Muscle layer of colon (tissue), 2 donors: ENCODE results near the gene AP3S1.
A peak's percentile ranks its signal among the peaks of the same experiment; 100 is the strongest.

Experiments used
- H3K27ac ChIP-seq: one replicate; pipeline ENCODE4 v1.7.0; 2013; ENCODE audit warnings: low read depth, mild to moderate bottlenecking, low read length, moderate library complexity
- H3K27me3 ChIP-seq, 2 donors: one replicate each; pipeline ENCODE4 v1.7.0; 2013; ENCODE audit warnings: low read length in 2 of 2, mild to moderate bottlenecking in 2 of 2; ENCODE audit not compliant: insufficient read depth in 2 of 2, control insufficient read depth in 1 of 2
- H3K36me3 ChIP-seq: one replicate; pipeline ENCODE4 v1.7.0; 2013; ENCODE audit warnings: mild to moderate bottlenecking, low read length; ENCODE audit not compliant: insufficient read depth
- H3K4me1 ChIP-seq: one replicate; pipeline ENCODE4 v1.7.0; 2013; ENCODE audit warnings: mild to moderate bottlenecking, low read length; ENCODE audit not compliant: insufficient read depth
- H3K4me3 ChIP-seq, 2 donors: one replicate each; pipeline ENCODE4 v1.7.0; 2013; ENCODE audit warnings: low read length in 2 of 2, low read depth in 1 of 2, mild to moderate bottlenecking in 1 of 2, moderate library complexity in 1 of 2
- H3K9ac ChIP-seq: one replicate; pipeline ENCODE4 v1.7.0; 2013; ENCODE audit warnings: low read length
- H3K9me3 ChIP-seq: one replicate; pipeline ENCODE4 v1.7.0; 2013; ENCODE audit warnings: mild to moderate bottlenecking, low read length
- donor health status: abdominal sarcoma.
- donor health status: Adenocarcinoma of cecum.

The AP3S1 gene

DNA sequence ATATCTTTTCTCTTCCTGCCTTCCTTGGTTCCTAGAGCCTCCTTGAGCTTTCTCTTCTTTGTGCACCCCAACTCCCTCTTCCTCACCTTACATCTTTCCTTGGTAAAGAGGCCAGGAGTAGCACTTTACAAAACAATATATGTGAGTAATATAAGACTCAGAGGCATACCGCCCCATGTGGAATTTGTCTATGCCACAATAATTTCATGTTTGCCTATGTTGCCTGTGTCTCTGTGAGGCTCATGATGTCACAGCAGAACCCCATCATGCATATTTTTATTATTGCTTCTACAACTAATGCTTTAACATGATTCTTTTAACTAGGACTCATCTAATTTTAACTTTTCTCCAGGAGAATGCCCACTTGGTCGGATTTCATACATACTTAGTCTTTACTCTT is 105.5 kb downstream of the AP3S1 start:
- no peak overlapping the region for H3K4me3 ChIP-seq
- no peak overlapping the region for H3K9ac ChIP-seq
- H3K4me1 ChIP-seq, result no peaks in the 10 kb centered on the region
- no peaks in the 10 kb centered on the region for H3K9me3 ChIP-seq
- no peaks in the 10 kb centered on the region for H3K27me3 ChIP-seq
- H3K36me3 ChIP-seq, result no peaks in the 10 kb centered on the region
- H3K27ac ChIP-seq, result no peak overlapping the region

DNA sequence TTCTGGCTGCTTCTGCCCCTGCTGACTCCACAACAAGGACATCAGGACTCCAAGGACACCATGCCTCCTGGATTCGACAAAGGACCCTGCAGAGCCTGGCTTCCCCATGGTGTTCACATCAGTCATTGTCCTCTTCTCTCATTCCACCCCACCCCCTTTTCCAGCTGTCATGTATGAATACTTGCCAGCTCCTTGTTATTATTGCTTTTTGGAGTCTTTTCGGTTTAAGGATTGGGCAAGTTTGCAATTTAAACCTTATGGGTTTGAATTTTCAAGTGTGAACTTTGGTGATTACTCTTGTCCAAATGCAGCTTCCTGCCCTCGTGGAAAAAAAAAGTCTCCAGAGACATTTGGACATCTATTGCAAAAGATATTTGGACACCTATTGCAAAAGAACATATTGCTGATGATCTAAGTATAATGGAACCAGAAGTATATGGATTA is 106.4 kb downstream of the AP3S1 start:
- Histone ChIP-seq H3K9ac (no peak overlapping the region), H3K9me3 (no peaks in the 10 kb centered on the region), H3K27me3 (no peaks in the 10 kb centered on the region), H3K27ac (no peak overlapping the region), H3K4me3 (no peak overlapping the region), H3K4me1 (no peaks in the 10 kb centered on the region), H3K36me3 (no peaks in the 10 kb centered on the region)

DNA sequence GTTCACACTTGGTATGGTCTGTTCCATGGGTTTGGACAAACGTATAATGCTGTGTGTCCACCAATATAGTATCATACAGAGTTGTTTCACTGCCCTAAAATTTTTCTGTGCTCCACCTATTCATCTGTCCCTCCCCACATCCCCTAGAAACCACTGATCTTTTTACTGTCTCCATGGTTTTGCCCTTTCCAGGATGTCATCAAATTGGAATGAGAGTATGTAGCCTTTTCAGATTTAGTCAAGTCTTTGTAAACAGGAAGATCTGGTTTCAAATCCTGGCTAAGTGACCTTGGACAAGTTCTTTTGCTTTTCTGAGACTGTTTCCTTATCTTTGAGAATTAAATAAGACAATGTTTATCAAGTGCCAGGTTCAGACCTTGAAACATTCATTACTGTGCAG is 107.4 kb downstream of the AP3S1 start:
- no peaks in the 10 kb centered on the region for H3K27me3 ChIP-seq
- H3K4me1 ChIP-seq, result no peaks in the 10 kb centered on the region
- no peak overlapping the region for H3K9ac ChIP-seq
- H3K36me3 ChIP-seq, result no peaks in the 10 kb centered on the region
- no peak overlapping the region for H3K4me3 ChIP-seq
- H3K9me3 ChIP-seq, result no peaks in the 10 kb centered on the region
- no peak overlapping the region for H3K27ac ChIP-seq

DNA sequence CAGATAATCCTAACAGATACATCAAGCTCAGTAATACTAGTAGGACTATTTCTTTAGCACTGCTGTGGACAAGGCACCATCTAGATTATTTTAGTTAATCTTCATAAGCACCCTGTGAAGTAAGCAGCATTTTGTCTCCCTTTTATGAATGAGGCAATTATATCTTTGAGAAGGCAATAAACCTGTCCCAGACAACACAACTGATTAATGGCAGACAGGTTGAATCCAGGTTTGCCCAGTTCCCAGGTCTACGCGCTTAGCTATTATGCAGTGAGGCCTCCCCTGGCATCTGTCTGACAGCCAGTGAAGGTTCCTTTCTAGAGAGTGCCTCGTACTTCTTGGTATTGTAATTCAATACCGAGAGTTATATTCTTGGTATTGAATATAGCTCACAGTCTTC is 110.9 kb downstream of the AP3S1 start:
- Histone ChIP-seq H3K4me3 (no peak overlapping the region), H3K4me1 (no peaks in the 10 kb centered on the region), H3K36me3 (no peaks in the 10 kb centered on the region), H3K27me3 (peaks cover 0 to under 1% of the 10 kb centered on the region in 2 donors), H3K9ac (no peak overlapping the region), H3K9me3 (no peaks in the 10 kb centered on the region), H3K27ac (no peak overlapping the region)

DNA sequence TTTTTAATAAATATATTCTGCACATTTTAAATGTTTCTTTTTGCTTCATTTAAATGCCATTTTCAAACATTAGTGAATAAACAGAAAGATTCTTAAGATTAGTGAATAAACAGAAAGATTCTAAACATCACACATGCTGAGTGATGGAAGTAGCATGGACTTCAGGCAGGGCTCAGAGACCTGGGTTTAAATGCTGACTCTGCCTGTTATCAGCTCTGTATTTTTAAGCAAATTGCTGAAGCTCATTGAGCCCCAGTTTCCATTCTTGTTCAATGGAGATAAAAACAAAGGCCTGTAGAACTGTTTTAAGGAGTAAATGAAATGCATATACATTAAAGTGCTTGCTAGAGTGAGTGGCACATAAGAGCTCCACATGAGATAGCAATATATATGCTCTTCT is 112.4 kb downstream of the AP3S1 start:
- Histone ChIP-seq H3K27ac (no peak overlapping the region), H3K4me1 (no peaks in the 10 kb centered on the region), H3K4me3 (no peak overlapping the region), H3K36me3 (no peaks in the 10 kb centered on the region), H3K27me3 (peaks cover 0 to 7% of the 10 kb centered on the region in 2 donors), H3K9ac (no peak overlapping the region), H3K9me3 (no peaks in the 10 kb centered on the region)

DNA sequence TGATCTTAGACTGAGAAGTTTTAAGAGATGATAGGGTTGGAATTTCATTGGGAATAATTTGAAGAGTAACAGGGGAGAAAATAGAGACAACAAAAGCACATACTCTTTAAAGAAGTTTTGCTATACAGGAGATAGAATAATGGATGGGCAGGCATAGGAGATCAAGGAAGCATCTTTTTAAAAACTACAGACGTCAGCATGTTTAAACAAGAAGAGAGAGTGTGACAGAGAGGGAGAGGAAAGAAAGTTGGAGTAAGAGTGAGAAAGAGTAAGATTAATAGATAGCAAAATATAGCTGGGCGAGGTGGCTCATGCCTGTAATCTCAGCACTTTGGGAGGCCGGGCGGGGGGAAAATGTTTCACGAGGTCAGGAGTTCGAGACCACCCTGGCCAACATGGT is 115.2 kb downstream of the AP3S1 start:
- Histone ChIP-seq H3K9me3 (no peaks in the 10 kb centered on the region), H3K4me3 (no peak overlapping the region), H3K9ac (no peak overlapping the region), H3K27ac (no peak overlapping the region), H3K36me3 (no peaks in the 10 kb centered on the region), H3K27me3 (peaks cover 19 to 21% of the 10 kb centered on the region in 2 donors), H3K4me1 (peaks cover 7% of the 10 kb centered on the region)

DNA sequence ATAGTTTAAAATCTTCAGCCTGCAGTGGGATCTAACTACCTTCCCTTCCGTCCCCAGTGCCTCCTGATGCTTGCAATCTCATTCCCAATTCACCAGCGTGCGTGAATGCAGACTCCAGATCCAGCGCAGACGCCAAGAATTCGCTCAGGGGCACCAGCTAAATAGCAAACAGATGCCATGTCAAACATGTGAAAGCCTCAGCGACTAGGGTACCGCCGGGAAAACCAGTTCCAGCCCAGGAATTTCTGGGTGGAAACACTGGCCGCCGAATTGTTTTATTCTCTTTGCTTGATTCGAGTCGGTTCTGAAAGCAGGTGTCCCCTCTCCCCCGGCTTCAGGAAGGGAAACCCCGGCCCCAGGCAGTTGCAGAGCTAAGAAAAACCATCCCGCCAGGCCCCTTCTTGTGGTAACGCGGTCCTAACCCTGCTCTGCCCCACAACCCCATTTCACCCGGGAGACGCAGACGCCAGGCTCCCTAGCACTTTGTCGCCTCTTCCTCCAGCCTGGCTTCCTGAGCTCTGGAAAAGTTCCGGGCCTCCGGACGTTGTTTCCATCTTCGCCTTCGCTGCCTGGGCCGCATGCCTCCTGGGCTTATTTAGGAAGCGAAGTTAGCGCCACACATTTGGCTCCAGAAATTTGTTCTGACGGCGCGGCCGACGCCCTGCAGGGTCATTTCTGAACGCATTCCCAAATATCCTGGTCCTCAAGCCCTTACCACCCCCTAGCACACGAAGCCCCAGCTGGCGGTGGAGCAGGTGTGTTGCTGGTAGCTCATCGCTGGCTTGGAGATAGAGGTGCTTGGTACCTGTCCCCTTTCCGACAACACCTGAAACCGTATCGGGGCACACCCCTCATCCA is 119.9 kb downstream of the AP3S1 start:
- Histone ChIP-seq H3K4me1 (peaks cover 12% of the 10 kb centered on the region), H3K27ac (no peak overlapping the region), H3K36me3 (no peaks in the 10 kb centered on the region), H3K27me3 (peaks cover 27 to 39% of the 10 kb centered on the region in 2 donors), H3K9ac (no peak overlapping the region), H3K9me3 (no peaks in the 10 kb centered on the region), H3K4me3 (peak overlapping the region in 1 of 2 donors; percentile 41)

DNA sequence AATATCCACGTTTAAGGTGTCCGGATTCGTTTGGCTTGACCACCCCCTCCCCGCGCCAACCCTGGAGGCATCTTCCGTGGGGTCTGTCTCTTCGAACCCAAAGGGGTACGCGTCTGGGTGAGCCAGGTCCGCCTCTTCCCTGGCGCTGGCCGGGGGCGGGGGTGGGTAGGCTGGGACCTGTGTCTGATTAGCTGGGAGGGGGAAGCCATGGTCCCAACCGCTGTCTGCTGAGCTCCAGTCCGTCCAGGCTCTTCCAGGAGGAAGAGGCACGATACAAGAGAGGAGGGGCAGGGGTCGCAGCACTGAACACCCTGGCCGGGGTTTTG is 120.5 kb downstream of the AP3S1 start, which contains the start of gene LVRN:
Gene LVRN (plus strand): TSS at position 237 of the 326 bp plus-strand sequence. CDS start 143 bp downstream, outside the sequence.
- Histone ChIP-seq H3K36me3 (no peaks in the 10 kb centered on the region), H3K4me1 (peaks cover 12% of the 10 kb centered on the region), H3K9me3 (no peaks in the 10 kb centered on the region), H3K27ac (no peak within 1 kb of the TSS), H3K9ac (no peak within 1 kb of the TSS), H3K4me3 (peak within 1 kb of the TSS; percentile 26 to 49), H3K27me3 (peaks cover 27 to 39% of the 10 kb centered on the region in 2 donors)

DNA sequence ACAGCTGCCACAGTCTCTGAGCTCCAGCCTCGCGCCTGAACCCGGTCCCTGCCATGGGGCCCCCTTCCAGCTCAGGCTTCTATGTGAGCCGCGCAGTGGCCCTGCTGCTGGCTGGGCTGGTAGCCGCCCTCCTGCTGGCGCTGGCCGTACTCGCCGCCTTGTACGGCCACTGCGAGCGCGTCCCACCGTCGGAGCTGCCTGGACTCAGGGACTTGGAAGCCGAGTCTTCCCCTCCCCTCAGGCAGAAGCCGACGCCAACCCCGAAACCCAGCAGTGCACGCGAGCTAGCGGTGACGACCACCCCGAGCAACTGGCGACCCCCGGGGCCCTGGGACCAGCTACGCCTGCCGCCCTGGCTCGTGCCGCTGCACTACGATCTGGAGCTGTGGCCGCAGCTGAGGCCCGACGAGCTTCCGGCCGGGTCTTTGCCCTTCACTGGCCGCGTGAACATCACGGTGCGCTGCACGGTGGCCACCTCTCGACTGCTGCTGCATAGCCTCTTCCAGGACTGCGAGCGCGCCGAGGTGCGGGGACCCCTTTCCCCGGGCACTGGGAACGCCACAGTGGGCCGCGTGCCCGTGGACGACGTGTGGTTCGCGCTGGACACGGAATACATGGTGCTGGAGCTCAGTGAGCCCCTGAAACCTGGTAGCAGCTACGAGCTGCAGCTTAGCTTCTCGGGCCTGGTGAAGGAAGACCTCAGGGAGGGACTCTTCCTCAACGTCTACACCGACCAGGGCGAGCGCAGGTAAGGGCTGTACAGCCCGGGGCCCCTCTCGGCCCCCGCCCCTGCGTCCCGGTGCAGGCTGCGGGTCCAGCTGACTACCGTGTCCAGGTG is 121.0 kb downstream of the AP3S1 start:
- peaks cover 25 to 39% of the 10 kb centered on the region in 2 donors for H3K27me3 ChIP-seq
- H3K9me3 ChIP-seq, result no peaks in the 10 kb centered on the region
- H3K36me3 ChIP-seq, result no peaks in the 10 kb centered on the region
- H3K4me3 ChIP-seq, result peak overlapping the region; percentile 26 to 49
- no peak overlapping the region for H3K27ac ChIP-seq
- H3K4me1 ChIP-seq, result peaks cover 12% of the 10 kb centered on the region
- H3K9ac ChIP-seq, result no peak overlapping the region

DNA sequence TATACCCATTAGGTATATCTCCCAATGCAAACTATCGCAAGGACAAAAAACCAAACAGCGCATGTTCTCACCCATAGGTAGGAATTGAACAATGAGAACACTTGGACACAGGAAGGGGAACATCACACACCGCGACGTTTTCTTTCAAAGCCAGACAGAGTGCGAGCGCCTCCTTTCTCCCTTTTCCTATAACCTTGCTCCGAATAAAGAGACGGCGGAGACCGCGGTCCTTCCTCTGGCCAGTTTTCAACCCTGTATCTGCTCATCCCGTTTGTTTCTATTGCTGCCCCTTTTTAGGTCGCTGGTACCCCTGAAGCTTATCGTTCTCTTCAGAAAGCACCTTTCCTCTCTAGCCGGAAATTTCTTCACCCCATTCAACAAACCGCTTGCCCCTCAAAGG is 121.8 kb downstream of the AP3S1 start:
- no peak overlapping the region for H3K9ac ChIP-seq
- peaks cover 12% of the 10 kb centered on the region for H3K4me1 ChIP-seq
- no peak overlapping the region for H3K4me3 ChIP-seq
- H3K36me3 ChIP-seq, result no peaks in the 10 kb centered on the region
- H3K9me3 ChIP-seq, result no peaks in the 10 kb centered on the region
- peaks cover 20 to 39% of the 10 kb centered on the region in 2 donors for H3K27me3 ChIP-seq
- H3K27ac ChIP-seq, result no peak overlapping the region
